ENCODE results near the gene CSH2. TPM values are rescaled to one million over a fixed set of nuclear protein-coding genes. Genes with fewer than 3 reads are reported as not detected.
"Not testable (repeated sequence)": the region's sequence is repeated elsewhere in the genome, so short reads cannot be mapped to it uniquely, and the experiment has no call there.

The CSH2 gene
- total RNA-seq, 1 experiment from 2014 or later, result not detected

- Histone ChIP-seq H3K27me3 (replicated peaks; ENCODE audit: insufficient read depth, low read depth, low read length, poor library complexity) (no peaks in the 10 kb centered on the region), H3K9me3 (ENCODE audit: low read depth, low read length, poor library complexity, severe bottlenecking) (no peaks in the 10 kb centered on the region), H3K4me3 (ENCODE audit: low read depth, low read length, poor library complexity, severe bottlenecking) (no peak overlapping the region), H3K4me1 (ENCODE audit: insufficient read depth, low read length, poor library complexity, severe bottlenecking) (no peaks in the 10 kb centered on the region), H3K36me3 (ENCODE audit: insufficient read depth, low read length, poor library complexity, severe bottlenecking) (no peaks in the 10 kb centered on the region), H3K27ac (ENCODE audit: low read depth, low read length, poor library complexity, severe bottlenecking) (no peak overlapping the region)
- intact Hi-C loops (cut with micrococcal nuclease; ENCODE audit: unreplicated experiment), result no loop called here
- BruUV-seq (replicated peaks), result no TSS peak
- TF ChIP-seq, protein P1, sequence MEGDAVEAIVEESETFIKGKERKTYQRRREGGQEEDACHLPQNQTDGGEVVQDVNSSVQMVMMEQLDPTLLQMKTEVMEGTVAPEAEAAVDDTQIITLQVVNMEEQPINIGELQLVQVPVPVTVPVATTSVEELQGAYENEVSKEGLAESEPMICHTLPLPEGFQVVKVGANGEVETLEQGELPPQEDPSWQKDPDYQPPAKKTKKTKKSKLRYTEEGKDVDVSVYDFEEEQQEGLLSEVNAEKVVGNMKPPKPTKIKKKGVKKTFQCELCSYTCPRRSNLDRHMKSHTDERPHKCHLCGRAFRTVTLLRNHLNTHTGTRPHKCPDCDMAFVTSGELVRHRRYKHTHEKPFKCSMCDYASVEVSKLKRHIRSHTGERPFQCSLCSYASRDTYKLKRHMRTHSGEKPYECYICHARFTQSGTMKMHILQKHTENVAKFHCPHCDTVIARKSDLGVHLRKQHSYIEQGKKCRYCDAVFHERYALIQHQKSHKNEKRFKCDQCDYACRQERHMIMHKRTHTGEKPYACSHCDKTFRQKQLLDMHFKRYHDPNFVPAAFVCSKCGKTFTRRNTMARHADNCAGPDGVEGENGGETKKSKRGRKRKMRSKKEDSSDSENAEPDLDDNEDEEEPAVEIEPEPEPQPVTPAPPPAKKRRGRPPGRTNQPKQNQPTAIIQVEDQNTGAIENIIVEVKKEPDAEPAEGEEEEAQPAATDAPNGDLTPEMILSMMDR (conservative IDR thresholded peaks at IDR 0.05; ENCODE audit: low read depth, low read length), result no peak
- no peak for TF ChIP-seq EZH2 (IDR thresholded peaks at IDR 0.05; ENCODE audit: borderline replicate concordance, low read depth, low read length, poor library complexity, severe bottlenecking)
- ChIA-PET CTCF (interaction anchor here (0.6 kb wide), 1 partner anchor 22 kb away, joined by 3 read pairs; no protein-coding TSS in a partner anchor), POLR2A (ENCODE audit: low non-redundant PET) (no interaction called here)
- no peak for DNase-seq (ENCODE audit: low spot score)
Measured at GRCh38 chr17:63859257-63859656, 14.2 kb downstream of the CSH2 start.

DNA sequence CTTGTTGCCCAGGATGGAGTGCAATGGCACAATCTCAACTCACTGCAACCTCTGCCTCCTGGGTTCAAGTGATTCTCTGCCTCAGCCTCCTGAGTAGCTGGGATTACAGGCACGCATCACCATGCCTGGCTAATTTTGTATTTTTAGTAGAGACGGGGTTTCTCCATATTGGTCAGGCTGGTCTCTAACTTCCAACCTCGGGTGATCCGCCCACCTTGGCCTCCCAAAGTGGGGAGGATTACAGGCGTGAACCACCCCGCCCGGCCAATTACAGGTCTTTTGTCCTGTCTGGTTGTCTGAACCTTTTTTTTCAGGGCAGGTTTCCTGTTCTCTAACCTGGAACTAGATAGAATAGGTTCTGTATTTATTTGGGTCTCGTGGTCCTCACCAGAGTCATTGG, 17.1 kb downstream of the CSH2 start:
- H3K9me3 ChIP-seq (ENCODE audit: low read depth, low read length, poor library complexity, severe bottlenecking); BruUV-seq (replicated peaks); intact Hi-C loops (cut with micrococcal nuclease; ENCODE audit: unreplicated experiment); H3K4me1 ChIP-seq (ENCODE audit: insufficient read depth, low read length, poor library complexity, severe bottlenecking); H3K36me3 ChIP-seq (ENCODE audit: insufficient read depth, low read length, poor library complexity, severe bottlenecking); CTCF ChIA-PET; H3K27me3 ChIP-seq (replicated peaks; ENCODE audit: insufficient read depth, low read depth, low read length, poor library complexity); POLR2A ChIA-PET (ENCODE audit: low non-redundant PET); DNase-seq (ENCODE audit: low spot score); H3K27ac ChIP-seq (ENCODE audit: low read depth, low read length, poor library complexity, severe bottlenecking); H3K4me3 ChIP-seq (ENCODE audit: low read depth, low read length, poor library complexity, severe bottlenecking): not testable (repeated sequence)

- intact Hi-C loops (cut with micrococcal nuclease; ENCODE audit: unreplicated experiment), result no loop called here
- no peak for TF ChIP-seq EZH2 (IDR thresholded peaks at IDR 0.05; ENCODE audit: borderline replicate concordance, low read depth, low read length, poor library complexity, severe bottlenecking)
- no peaks in the 10 kb centered on the region for H3K4me1 ChIP-seq (ENCODE audit: insufficient read depth, low read length, poor library complexity, severe bottlenecking)
- no peaks in the 10 kb centered on the region for H3K27me3 ChIP-seq (replicated peaks; ENCODE audit: insufficient read depth, low read depth, low read length, poor library complexity)
- H3K4me3 ChIP-seq (ENCODE audit: low read depth, low read length, poor library complexity, severe bottlenecking), result no peak overlapping the region
- no peaks in the 10 kb centered on the region for H3K36me3 ChIP-seq (ENCODE audit: insufficient read depth, low read length, poor library complexity, severe bottlenecking)
- ChIA-PET POLR2A (ENCODE audit: low non-redundant PET) (no interaction called here), CTCF (no interaction called here)
- no peaks in the 10 kb centered on the region for H3K9me3 ChIP-seq (ENCODE audit: low read depth, low read length, poor library complexity, severe bottlenecking)
- no TSS peak for BruUV-seq (replicated peaks)
- no peak for DNase-seq (ENCODE audit: low spot score)
- H3K27ac ChIP-seq (ENCODE audit: low read depth, low read length, poor library complexity, severe bottlenecking), result no peak overlapping the region
Measured at GRCh38 chr17:63855185-63855584, 18.3 kb downstream of the CSH2 start.

- ChIA-PET POLR2A (ENCODE audit: low non-redundant PET) (no interaction called here), CTCF (no interaction called here)
- Histone ChIP-seq H3K9me3 (ENCODE audit: low read depth, low read length, poor library complexity, severe bottlenecking) (no peaks in the 10 kb centered on the region), H3K4me1 (ENCODE audit: insufficient read depth, low read length, poor library complexity, severe bottlenecking) (no peaks in the 10 kb centered on the region), H3K27ac (ENCODE audit: low read depth, low read length, poor library complexity, severe bottlenecking) (no peak overlapping the region), H3K36me3 (ENCODE audit: insufficient read depth, low read length, poor library complexity, severe bottlenecking) (no peaks in the 10 kb centered on the region), H3K27me3 (replicated peaks; ENCODE audit: insufficient read depth, low read depth, low read length, poor library complexity) (no peaks in the 10 kb centered on the region), H3K4me3 (ENCODE audit: low read depth, low read length, poor library complexity, severe bottlenecking) (no peak overlapping the region)
- no TSS peak for BruUV-seq (replicated peaks)
- TF ChIP-seq, protein P1 (conservative IDR thresholded peaks at IDR 0.05; ENCODE audit: low read depth, low read length), result no peak
- no peak for TF ChIP-seq EZH2 (IDR thresholded peaks at IDR 0.05; ENCODE audit: borderline replicate concordance, low read depth, low read length, poor library complexity, severe bottlenecking)
- DNase-seq (ENCODE audit: low spot score), result no peak
- intact Hi-C loops (cut with micrococcal nuclease; ENCODE audit: unreplicated experiment), result no loop called here
Measured at GRCh38 chr17:63854709-63855108, 18.8 kb downstream of the CSH2 start.
